Loucy (cell line): ENCODE results near the gene CDCP2.

Source experiments
- H2AFZ ChIP-seq: fragments of 200-600 bp; sonication (generic); 2 replicates; pipeline ENCODE4 v1.6.0; 2016; ENCODE audit warnings: antibody characterized with exemption, mild to moderate bottlenecking, low read length, moderate library complexity
- H3F3A ChIP-seq: fragments of 200-600 bp; 2 replicates; pipeline ENCODE4 v1.6.0; 2016; ENCODE audit warnings: antibody characterized with exemption, low read depth, mild to moderate bottlenecking
- H3K27me3 ChIP-seq: fragments of 200-600 bp; sonication (generic); 2 replicates; pipeline ENCODE4 v1.6.1; 2014; ENCODE audit warnings: low read length, mild to moderate bottlenecking; ENCODE audit not compliant: insufficient read depth, poor library complexity, severe bottlenecking
- H3K36me3 ChIP-seq: fragments of 200-600 bp; sonication (generic); 2 replicates; pipeline ENCODE4 v1.6.1; 2016; ENCODE audit warnings: low read length; ENCODE audit not compliant: insufficient read depth
- H3K4me1 ChIP-seq: fragments of 200-600 bp; sonication (generic); 2 replicates; pipeline ENCODE4 v1.5.1; 2014; ENCODE audit warnings: low read length, mild to moderate bottlenecking; ENCODE audit not compliant: insufficient read depth, poor library complexity, severe bottlenecking
- H3K4me2 ChIP-seq: fragments of 200-600 bp; sonication (generic); 2 replicates; pipeline ENCODE4 v1.6.0; 2014; ENCODE audit warnings: antibody characterized with exemption, low read length, low read depth, mild to moderate bottlenecking; ENCODE audit not compliant: poor library complexity, severe bottlenecking
- H3K4me3 ChIP-seq: fragments of 200-600 bp; sonication (generic); 2 replicates; pipeline ENCODE4 v1.5.1; 2014; ENCODE audit warnings: low read length, mild to moderate bottlenecking, mixed read lengths; ENCODE audit not compliant: poor library complexity, severe bottlenecking
- H3K79me2 ChIP-seq: fragments of 200-600 bp; sonication (generic); 2 replicates; pipeline ENCODE4 v1.6.1; 2014; ENCODE audit warnings: low read length; ENCODE audit not compliant: insufficient read depth
- H3K9ac ChIP-seq: fragments of 200-600 bp; sonication (generic); 2 replicates; pipeline ENCODE4 v1.6.0; 2014; ENCODE audit warnings: mild to moderate bottlenecking, low read depth, low read length, moderate library complexity; ENCODE audit not compliant: poor library complexity, severe bottlenecking
- H3K9me2 ChIP-seq: fragments of 200-600 bp; sonication (generic); replicated peaks from 2 replicates; pipeline ENCODE4 v1.6.1; 2016; ENCODE audit warnings: low read depth, low read length, mixed read lengths
- H3K9me3 ChIP-seq: fragments of 200-600 bp; sonication (generic); 2 replicates; pipeline ENCODE4 v1.6.1; 2014; ENCODE audit warnings: mild to moderate bottlenecking, antibody characterized with exemption, low read length, low read depth; ENCODE audit not compliant: insufficient read depth
- H4K20me1 ChIP-seq: fragments of 200-600 bp; sonication (generic); 2 replicates; pipeline ENCODE4 v1.6.0; 2014; ENCODE audit warnings: antibody characterized with exemption, low read length, mild to moderate bottlenecking; ENCODE audit not compliant: insufficient read depth, poor library complexity, severe bottlenecking
- EZH2phosphoT487 ChIP-seq: fragments of 200-600 bp; IDR thresholded peaks from 2 replicates; pipeline ENCODE4 v1.6.1; 2018; ENCODE audit warnings: antibody characterized with exemption, mild to moderate bottlenecking, moderate library complexity, borderline replicate concordance
- TF ChIP-seq, protein P1 (sequence below): fragments of 200-600 bp; sonication (generic); conservative IDR thresholded peaks from 2 replicates; pipeline ENCODE4 v1.5.1; 2014; ENCODE audit warnings: mild to moderate bottlenecking, antibody characterized with exemption, low read length

Gene CDCP2

GRCh38 chr1:54129858-54130257 lies 22.9 kb downstream of the CDCP2 start:
- no peaks in the 10 kb centered on the region for H4K20me1 ChIP-seq
- H3K9ac ChIP-seq, result no peak overlapping the region
- no peak overlapping the region for H3K4me2 ChIP-seq
- H3K4me3 ChIP-seq, result no peak overlapping the region
- H3K4me1 ChIP-seq, result no peaks in the 10 kb centered on the region
- no peaks in the 10 kb centered on the region for H3K36me3 ChIP-seq
- no peaks in the 10 kb centered on the region for H3K9me3 ChIP-seq
- H2AFZ ChIP-seq, result no peak overlapping the region
- no peaks in the 10 kb centered on the region for H3K79me2 ChIP-seq
- no peaks in the 10 kb centered on the region for H3K9me2 ChIP-seq
- H3F3A ChIP-seq, result no peaks in the 10 kb centered on the region
- TF ChIP-seq, protein P1, sequence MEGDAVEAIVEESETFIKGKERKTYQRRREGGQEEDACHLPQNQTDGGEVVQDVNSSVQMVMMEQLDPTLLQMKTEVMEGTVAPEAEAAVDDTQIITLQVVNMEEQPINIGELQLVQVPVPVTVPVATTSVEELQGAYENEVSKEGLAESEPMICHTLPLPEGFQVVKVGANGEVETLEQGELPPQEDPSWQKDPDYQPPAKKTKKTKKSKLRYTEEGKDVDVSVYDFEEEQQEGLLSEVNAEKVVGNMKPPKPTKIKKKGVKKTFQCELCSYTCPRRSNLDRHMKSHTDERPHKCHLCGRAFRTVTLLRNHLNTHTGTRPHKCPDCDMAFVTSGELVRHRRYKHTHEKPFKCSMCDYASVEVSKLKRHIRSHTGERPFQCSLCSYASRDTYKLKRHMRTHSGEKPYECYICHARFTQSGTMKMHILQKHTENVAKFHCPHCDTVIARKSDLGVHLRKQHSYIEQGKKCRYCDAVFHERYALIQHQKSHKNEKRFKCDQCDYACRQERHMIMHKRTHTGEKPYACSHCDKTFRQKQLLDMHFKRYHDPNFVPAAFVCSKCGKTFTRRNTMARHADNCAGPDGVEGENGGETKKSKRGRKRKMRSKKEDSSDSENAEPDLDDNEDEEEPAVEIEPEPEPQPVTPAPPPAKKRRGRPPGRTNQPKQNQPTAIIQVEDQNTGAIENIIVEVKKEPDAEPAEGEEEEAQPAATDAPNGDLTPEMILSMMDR, result no peak
- TF ChIP-seq EZH2phosphoT487, result no peak
- no peaks in the 10 kb centered on the region for H3K27me3 ChIP-seq

GRCh38 chr1:54127594-54128300 lies 25.1 kb downstream of the CDCP2 start:
- H3K27me3 ChIP-seq, result no peaks in the 10 kb centered on the region
- H4K20me1 ChIP-seq, result no peaks in the 10 kb centered on the region
- H3K9me3 ChIP-seq, result no peaks in the 10 kb centered on the region
- H3F3A ChIP-seq, result no peaks in the 10 kb centered on the region
- no peak overlapping the region for H3K4me3 ChIP-seq
- no peaks in the 10 kb centered on the region for H3K79me2 ChIP-seq
- H3K4me2 ChIP-seq, result no peak overlapping the region
- H2AFZ ChIP-seq, result no peak overlapping the region
- H3K36me3 ChIP-seq, result no peaks in the 10 kb centered on the region
- H3K9me2 ChIP-seq, result no peaks in the 10 kb centered on the region
- no peak for TF ChIP-seq EZH2phosphoT487
- TF ChIP-seq, protein P1, result no peak
- H3K9ac ChIP-seq, result no peak overlapping the region
- no peaks in the 10 kb centered on the region for H3K4me1 ChIP-seq

GRCh38 chr1:54126271-54126815 lies 26.5 kb downstream of the CDCP2 start:
- H3K4me3 ChIP-seq, result no peak overlapping the region
- no peaks in the 10 kb centered on the region for H4K20me1 ChIP-seq
- H3K9me2 ChIP-seq, result no peaks in the 10 kb centered on the region
- H3K9me3 ChIP-seq, result no peaks in the 10 kb centered on the region
- H3K4me1 ChIP-seq, result peaks cover 1% of the 10 kb centered on the region
- no peaks in the 10 kb centered on the region for H3F3A ChIP-seq
- no peak overlapping the region for H2AFZ ChIP-seq
- H3K9ac ChIP-seq, result no peak overlapping the region
- no peak overlapping the region for H3K4me2 ChIP-seq
- H3K27me3 ChIP-seq, result no peaks in the 10 kb centered on the region
- TF ChIP-seq, protein P1, result no peak
- no peak for TF ChIP-seq EZH2phosphoT487
- no peaks in the 10 kb centered on the region for H3K79me2 ChIP-seq
- no peaks in the 10 kb centered on the region for H3K36me3 ChIP-seq
